Astrocyte (in vitro differentiated cells and primary cell): Measurements from ENCODE around the gene SLC17A5. TPM values are rescaled to one million over a fixed set of nuclear protein-coding genes. Genes with fewer than 3 reads are reported as not detected.
A peak's percentile ranks its signal among the peaks of the same experiment; 100 is the strongest.

Experiments
- DNase-seq: peaks from one replicate; pipeline ENCODE4 v3.0.0-alpha.2; 2010; ENCODE audit warnings: low read depth
- FAIRE-seq: peaks from 2 replicates; lab custom pipeline; 2011; peaks lifted over from hg19 to GRCh38; lab: Jason Lieb, UNC
- H2AFZ ChIP-seq: 2 replicates; pipeline ENCODE4 v1.6.0; 2012; ENCODE audit warnings: low read depth, low read length, inconsistent platforms
- H3K27ac ChIP-seq: 2 replicates; pipeline ENCODE4 v1.5.1; 2011; ENCODE audit warnings: low read depth, low read length, inconsistent platforms
- H3K27me3 ChIP-seq: 2 replicates; pipeline ENCODE4 v1.6.0; 2011; ENCODE audit warnings: low read length, inconsistent platforms; ENCODE audit not compliant: insufficient read depth
- H3K36me3 ChIP-seq: 2 replicates; pipeline ENCODE4 v1.5.1; 2011; ENCODE audit warnings: low read length, inconsistent platforms; ENCODE audit not compliant: insufficient read depth
- H3K4me1 ChIP-seq: 2 replicates; pipeline ENCODE4 v1.5.1; 2011; ENCODE audit warnings: low read length, inconsistent platforms; ENCODE audit not compliant: insufficient read depth
- H3K4me2 ChIP-seq: 2 replicates; pipeline ENCODE4 v1.6.0; 2012; ENCODE audit warnings: low read length, inconsistent platforms
- H3K4me3 ChIP-seq: 2 replicates; pipeline ENCODE4 v1.5.1; 2011; ENCODE audit warnings: low read depth, mild to moderate bottlenecking, low read length, inconsistent platforms; ENCODE audit not compliant: insufficient read depth
- H3K79me2 ChIP-seq: 2 replicates; pipeline ENCODE4 v1.6.0; 2012; ENCODE audit warnings: mild to moderate bottlenecking, low read length, inconsistent platforms; ENCODE audit not compliant: insufficient read depth
- H3K9ac ChIP-seq: 2 replicates; pipeline ENCODE4 v1.6.0; 2012; ENCODE audit warnings: mild to moderate bottlenecking, low read length, inconsistent platforms
- H3K9me3 ChIP-seq: 2 replicates; pipeline ENCODE4 v1.5.1; 2012; ENCODE audit warnings: low read depth, mild to moderate bottlenecking, low read length, inconsistent platforms; ENCODE audit not compliant: insufficient read depth
- H4K20me1 ChIP-seq: 2 replicates; pipeline ENCODE4 v1.6.0; 2012; ENCODE audit warnings: low read length, inconsistent platforms; ENCODE audit not compliant: insufficient read depth
- H3K27ac Mint-ChIP-seq: one replicate; pipeline ENCODE4 v1.8.0; 2021; ENCODE audit warnings: mild to moderate bottlenecking, mixed read lengths; ENCODE audit not compliant: unreplicated experiment
- H3K27me3 Mint-ChIP-seq: one replicate; pipeline ENCODE4 v1.8.0; 2021; ENCODE audit warnings: low read depth, mixed read lengths; ENCODE audit not compliant: unreplicated experiment
- H3K36me3 Mint-ChIP-seq: one replicate; pipeline ENCODE4 v1.8.0; 2021; ENCODE audit warnings: low read depth, mixed read lengths; ENCODE audit not compliant: unreplicated experiment
- H3K4me1 Mint-ChIP-seq: one replicate; pipeline ENCODE4 v1.8.0; 2021; ENCODE audit warnings: low read depth, mixed read lengths; ENCODE audit not compliant: unreplicated experiment
- H3K4me3 Mint-ChIP-seq: one replicate; pipeline ENCODE4 v1.8.0; 2021; ENCODE audit warnings: mild to moderate bottlenecking, moderate library complexity, mixed read lengths; ENCODE audit not compliant: unreplicated experiment
- H3K9me3 Mint-ChIP-seq: one replicate; pipeline ENCODE4 v1.8.0; 2021; ENCODE audit warnings: mild to moderate bottlenecking, mixed read lengths; ENCODE audit not compliant: unreplicated experiment
- EZH2 ChIP-seq: IDR thresholded peaks from 2 replicates; pipeline ENCODE4 v1.6.1; 2012; ENCODE audit warnings: mild to moderate bottlenecking, low read length, inconsistent platforms; ENCODE audit not compliant: insufficient read depth
- total RNA-seq: library from RNA; stranded (reverse); gene quantifications from 2 replicates; pipeline ENCODE4 v1.2.1, GENCODE V29; 2021
- TF ChIP-seq, protein P1 (sequence below): IDR thresholded peaks from 2 replicates; pipeline ENCODE4 v1.5.1; 2011; ENCODE audit warnings: low read depth, mild to moderate bottlenecking, inconsistent platforms, low read length, moderate library complexity; ENCODE audit not compliant: insufficient read depth

Gene SLC17A5
- total RNA-seq, 1 donor from 2014 or later: 25.5 TPM

DNA sequence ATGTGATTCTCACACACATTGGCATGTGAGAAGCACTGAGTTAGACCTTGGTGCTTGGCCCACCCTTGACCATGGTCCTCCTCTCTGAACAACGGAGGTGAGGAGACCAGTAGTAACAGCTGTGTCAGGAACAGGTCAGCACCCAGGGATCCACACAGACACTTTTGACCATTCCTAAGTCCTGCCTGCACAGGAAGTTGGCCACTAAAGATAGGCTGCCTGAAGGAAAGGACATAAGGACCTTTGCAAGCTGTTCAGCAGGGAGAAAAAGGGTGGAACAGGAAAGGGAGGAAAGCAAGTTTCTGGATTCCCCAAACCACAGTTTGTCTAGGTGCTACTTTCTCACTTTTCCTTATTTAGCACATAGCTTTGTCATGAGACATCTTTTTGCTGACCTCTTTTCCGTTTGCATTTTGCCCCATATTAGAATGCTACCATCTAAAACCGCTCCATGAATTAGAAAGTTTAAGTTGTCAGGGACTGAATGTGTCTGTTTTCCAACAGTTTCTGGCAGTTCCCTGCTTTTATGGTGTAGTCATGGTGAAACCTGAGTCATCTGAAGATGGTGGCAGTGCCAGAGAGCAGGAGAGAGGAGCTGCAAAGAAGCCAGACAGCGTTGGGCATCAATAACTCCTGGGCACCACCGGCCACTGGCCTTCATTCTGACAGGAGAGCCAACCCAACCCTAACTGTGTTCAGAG lies 41.1 kb upstream of the SLC17A5 start:
- peaks cover 21% of the 10 kb centered on the region for H3K4me1 Mint-ChIP-seq
- peak overlapping the region; percentile 94 for H3K27ac ChIP-seq
- DNase-seq: peak; percentile 65

DNA sequence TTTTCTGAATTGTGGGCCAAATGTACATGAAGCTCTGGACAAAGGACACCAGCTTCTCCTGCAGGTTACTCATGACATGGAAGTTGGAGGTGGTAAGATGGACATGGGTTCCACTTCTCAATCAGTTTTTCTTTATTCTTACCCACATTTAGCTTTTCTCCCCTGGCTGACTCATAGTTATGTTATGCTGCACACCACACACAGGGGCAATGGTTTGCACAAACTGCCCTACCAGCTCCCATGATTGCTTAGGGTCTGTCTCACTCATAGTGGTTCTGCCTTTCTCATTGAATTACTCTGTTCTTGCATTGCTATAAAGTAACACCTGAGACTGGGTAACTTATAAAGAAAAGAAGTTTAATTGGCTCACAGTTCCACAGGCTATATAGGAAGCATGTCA lies 37.7 kb upstream of the SLC17A5 start:
- TF ChIP-seq, protein P1, sequence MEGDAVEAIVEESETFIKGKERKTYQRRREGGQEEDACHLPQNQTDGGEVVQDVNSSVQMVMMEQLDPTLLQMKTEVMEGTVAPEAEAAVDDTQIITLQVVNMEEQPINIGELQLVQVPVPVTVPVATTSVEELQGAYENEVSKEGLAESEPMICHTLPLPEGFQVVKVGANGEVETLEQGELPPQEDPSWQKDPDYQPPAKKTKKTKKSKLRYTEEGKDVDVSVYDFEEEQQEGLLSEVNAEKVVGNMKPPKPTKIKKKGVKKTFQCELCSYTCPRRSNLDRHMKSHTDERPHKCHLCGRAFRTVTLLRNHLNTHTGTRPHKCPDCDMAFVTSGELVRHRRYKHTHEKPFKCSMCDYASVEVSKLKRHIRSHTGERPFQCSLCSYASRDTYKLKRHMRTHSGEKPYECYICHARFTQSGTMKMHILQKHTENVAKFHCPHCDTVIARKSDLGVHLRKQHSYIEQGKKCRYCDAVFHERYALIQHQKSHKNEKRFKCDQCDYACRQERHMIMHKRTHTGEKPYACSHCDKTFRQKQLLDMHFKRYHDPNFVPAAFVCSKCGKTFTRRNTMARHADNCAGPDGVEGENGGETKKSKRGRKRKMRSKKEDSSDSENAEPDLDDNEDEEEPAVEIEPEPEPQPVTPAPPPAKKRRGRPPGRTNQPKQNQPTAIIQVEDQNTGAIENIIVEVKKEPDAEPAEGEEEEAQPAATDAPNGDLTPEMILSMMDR: no peak
- TF ChIP-seq EZH2: no peak
- H3K27ac ChIP-seq: no peak overlapping the region
- Mint-ChIP-seq H3K9me3 (peaks cover 3% of the 10 kb centered on the region), H3K36me3 (no peaks in the 10 kb centered on the region), H3K4me1 (peaks cover 18% of the 10 kb centered on the region), H3K27ac (peak overlapping the region; percentile 44), H3K4me3 (no peak overlapping the region), H3K27me3 (no peaks in the 10 kb centered on the region)
- DNase-seq: peak; percentile 26
- H2AFZ ChIP-seq: peak overlapping the region; percentile 35
- peaks cover 22% of the 10 kb centered on the region for H3K4me1 ChIP-seq
- no peaks in the 10 kb centered on the region for H3K79me2 ChIP-seq
- H3K9ac ChIP-seq: no peak overlapping the region
- no peaks in the 10 kb centered on the region for H3K9me3 ChIP-seq
- no peaks in the 10 kb centered on the region for H3K27me3 ChIP-seq
- H3K36me3 ChIP-seq: no peaks in the 10 kb centered on the region
- peak overlapping the region; percentile 31 for H3K4me2 ChIP-seq
- FAIRE-seq: no peak
- H4K20me1 ChIP-seq: no peaks in the 10 kb centered on the region
- no peak overlapping the region for H3K4me3 ChIP-seq

More for the DNA sequence above, 41.1 kb upstream of the SLC17A5 start:
- no peak for TF ChIP-seq EZH2
- TF ChIP-seq, protein P1: no peak
- H3K27ac Mint-ChIP-seq: peak overlapping the region; percentile 76
- FAIRE-seq: peak; percentile 59
- Histone ChIP-seq H4K20me1 (no peaks in the 10 kb centered on the region), H3K4me2 (peak overlapping the region; percentile 86), H3K36me3 (peaks cover 2% of the 10 kb centered on the region), H2AFZ (peak overlapping the region; percentile 33), H3K4me3 (peak overlapping the region; percentile 62), H3K4me1 (peaks cover 29% of the 10 kb centered on the region), H3K79me2 (peaks cover 11% of the 10 kb centered on the region), H3K9me3 (no peaks in the 10 kb centered on the region), H3K27me3 (no peaks in the 10 kb centered on the region), H3K9ac (peak overlapping the region; percentile 90)
- H3K27me3 Mint-ChIP-seq: no peaks in the 10 kb centered on the region
- peaks cover 3% of the 10 kb centered on the region for H3K9me3 Mint-ChIP-seq
- H3K36me3 Mint-ChIP-seq: peaks cover 2% of the 10 kb centered on the region
- peak overlapping the region; percentile 83 for H3K4me3 Mint-ChIP-seq

DNA sequence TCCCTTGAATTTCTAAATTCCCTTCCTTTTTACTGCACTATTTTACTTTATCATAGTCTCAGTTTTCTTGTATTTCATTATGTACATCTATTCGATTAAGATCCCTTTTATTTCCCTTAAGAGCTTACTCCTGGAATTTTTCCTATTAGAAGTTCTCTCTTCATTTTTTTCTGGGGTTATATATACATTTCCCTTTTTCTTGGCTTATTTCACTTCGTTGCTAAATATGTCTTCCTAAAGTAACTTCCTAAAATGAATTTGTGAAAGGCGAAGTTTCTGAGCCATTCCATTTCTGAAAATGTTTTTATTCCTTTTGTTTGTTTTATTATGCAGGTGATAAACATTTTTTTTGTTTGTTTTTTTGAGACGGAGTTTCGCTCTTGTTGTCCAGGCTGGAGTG lies 36.3 kb upstream of the SLC17A5 start:
- FAIRE-seq (no peak), DNase-seq (no peak)
- Histone ChIP-seq H3K4me2 (no peak overlapping the region), H4K20me1 (no peaks in the 10 kb centered on the region), H3K27ac (no peak overlapping the region), H2AFZ (no peak overlapping the region), H3K79me2 (no peaks in the 10 kb centered on the region), H3K4me1 (peaks cover 13% of the 10 kb centered on the region), H3K27me3 (no peaks in the 10 kb centered on the region), H3K36me3 (no peaks in the 10 kb centered on the region), H3K4me3 (no peak overlapping the region), H3K9me3 (no peaks in the 10 kb centered on the region), H3K9ac (no peak overlapping the region)
- H3K4me3 Mint-ChIP-seq: no peak overlapping the region
- H3K4me1 Mint-ChIP-seq: peaks cover 10% of the 10 kb centered on the region
- TF ChIP-seq EZH2: no peak
- TF ChIP-seq, protein P1: no peak
- no peaks in the 10 kb centered on the region for H3K27me3 Mint-ChIP-seq
- peaks cover 3% of the 10 kb centered on the region for H3K9me3 Mint-ChIP-seq
- no peak overlapping the region for H3K27ac Mint-ChIP-seq
- no peaks in the 10 kb centered on the region for H3K36me3 Mint-ChIP-seq
